IPS-NIHi7 (cell line): ENCODE results near the gene ARL14.

Experiments
- DNase-seq: peaks from one replicate; pipeline ENCODE4 v3.0.0; 2012; ENCODE audit warnings: mixed read lengths; ENCODE audit errors: extremely low spot score

ARL14 gene

GRCh38 chr3:160676547-160677303, at the start of gene ARL14:
Gene ARL14 (plus strand): TSS chr3:160677160. CDS start chr3:160677347, 187 bp downstream.
- DNase-seq = peak; percentile 37

GRCh38 chr3:160629491-160629890, 47.5 kb upstream of the ARL14 start:
- DNase-seq = no peak

GRCh38 chr3:160633361-160634083, 43.4 kb upstream of the ARL14 start:
- no peak for DNase-seq

GRCh38 chr3:160635213-160635612, 41.7 kb upstream of the ARL14 start:
- no peak for DNase-seq

- DNase-seq = no peak
These were observed 39.9 kb upstream of the ARL14 start for GRCh38 chr3:160637086-160637485.

- no peak for DNase-seq
These were observed 38.8 kb upstream of the ARL14 start for GRCh38 chr3:160638184-160638583.

- DNase-seq = no peak
These were observed 35.2 kb upstream of the ARL14 start for GRCh38 chr3:160641665-160642309.

GRCh38 chr3:160643994-160644393, 33.0 kb upstream of the ARL14 start:
- no peak for DNase-seq

- no peak for DNase-seq
These were observed 32.5 kb upstream of the ARL14 start for GRCh38 chr3:160644491-160644890.

GRCh38 chr3:160648701-160649100, 28.3 kb upstream of the ARL14 start:
- DNase-seq = no peak

- DNase-seq = no peak
These were observed 27.4 kb upstream of the ARL14 start for GRCh38 chr3:160649596-160649995.

GRCh38 chr3:160653512-160653911, 23.4 kb upstream of the ARL14 start:
- DNase-seq = no peak

- DNase-seq = no peak
These were observed 16.1 kb upstream of the ARL14 start for GRCh38 chr3:160660902-160661301.

- DNase-seq = no peak
These were observed 15.3 kb upstream of the ARL14 start for GRCh38 chr3:160661660-160662059.

- DNase-seq = no peak
These were observed 11.7 kb upstream of the ARL14 start for GRCh38 chr3:160665231-160665630.

GRCh38 chr3:160665784-160666526, 11.0 kb upstream of the ARL14 start:
- DNase-seq = no peak

- no peak for DNase-seq
These were observed 9.5 kb upstream of the ARL14 start for GRCh38 chr3:160667452-160667851.

GRCh38 chr3:160668454-160668853, 8.5 kb upstream of the ARL14 start:
- DNase-seq = no peak

- DNase-seq = no peak
These were observed 5.7 kb upstream of the ARL14 start for GRCh38 chr3:160671231-160671630.

GRCh38 chr3:160671995-160672394, 5.0 kb upstream of the ARL14 start:
- DNase-seq = no peak

- DNase-seq = no peak
These were observed 3.8 kb upstream of the ARL14 start for GRCh38 chr3:160673188-160673587.

- no peak for DNase-seq
These were observed 1.3 kb upstream of the ARL14 start for GRCh38 chr3:160675566-160676124.
